DMS 273 treated with DMSO at 0.1 percent for 48 hours (cell line): ENCODE measurements around the gene PCSK6.
"Not testable (repeated sequence)": the region's sequence is repeated elsewhere in the genome, so short reads cannot be mapped to it uniquely, and the experiment has no call there.

ENCODE experiments used
- DNase-seq: peaks from one replicate; lab custom pipeline; 2025; lab: John Stamatoyannopoulos, UW

PCSK6 gene

GRCh38 chr15:101461097-101461496 lies 28.4 kb downstream of the PCSK6 start:
- no peak for DNase-seq

DNA sequence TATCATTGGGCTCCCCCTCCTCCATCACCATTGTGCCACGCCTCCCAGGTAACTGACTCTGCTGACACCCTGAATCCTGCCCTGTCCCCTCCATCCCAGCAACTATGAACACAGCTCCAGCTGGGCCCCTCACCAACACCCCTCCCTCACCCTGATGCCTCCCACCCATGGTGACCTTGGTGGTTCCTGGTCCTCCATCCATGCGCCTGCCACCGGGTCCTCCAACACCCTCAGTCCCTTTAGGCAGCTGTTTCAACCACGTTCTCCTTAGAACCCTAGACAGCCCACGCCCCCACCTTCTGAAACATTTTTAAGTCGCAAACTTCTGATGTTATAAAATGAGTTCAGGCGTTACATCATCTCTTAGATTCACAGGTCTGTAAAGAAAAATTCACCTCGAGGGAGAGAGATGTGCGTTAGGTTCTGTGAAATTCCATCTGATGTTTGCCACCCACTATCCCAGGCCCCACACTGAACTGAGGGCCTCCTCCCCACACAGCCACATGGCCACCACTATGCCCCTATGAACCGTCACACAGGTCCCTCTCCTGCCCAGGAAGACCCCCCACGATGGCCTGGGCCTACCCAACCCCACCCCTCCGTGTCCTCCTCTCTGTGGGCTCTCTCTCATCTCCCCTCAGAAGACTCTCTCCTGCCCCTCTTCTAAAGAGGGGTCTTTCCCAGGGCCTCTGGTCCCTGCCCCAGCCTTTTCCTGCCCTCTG lies 29.8 kb downstream of the PCSK6 start:
- no peak for DNase-seq

DNA sequence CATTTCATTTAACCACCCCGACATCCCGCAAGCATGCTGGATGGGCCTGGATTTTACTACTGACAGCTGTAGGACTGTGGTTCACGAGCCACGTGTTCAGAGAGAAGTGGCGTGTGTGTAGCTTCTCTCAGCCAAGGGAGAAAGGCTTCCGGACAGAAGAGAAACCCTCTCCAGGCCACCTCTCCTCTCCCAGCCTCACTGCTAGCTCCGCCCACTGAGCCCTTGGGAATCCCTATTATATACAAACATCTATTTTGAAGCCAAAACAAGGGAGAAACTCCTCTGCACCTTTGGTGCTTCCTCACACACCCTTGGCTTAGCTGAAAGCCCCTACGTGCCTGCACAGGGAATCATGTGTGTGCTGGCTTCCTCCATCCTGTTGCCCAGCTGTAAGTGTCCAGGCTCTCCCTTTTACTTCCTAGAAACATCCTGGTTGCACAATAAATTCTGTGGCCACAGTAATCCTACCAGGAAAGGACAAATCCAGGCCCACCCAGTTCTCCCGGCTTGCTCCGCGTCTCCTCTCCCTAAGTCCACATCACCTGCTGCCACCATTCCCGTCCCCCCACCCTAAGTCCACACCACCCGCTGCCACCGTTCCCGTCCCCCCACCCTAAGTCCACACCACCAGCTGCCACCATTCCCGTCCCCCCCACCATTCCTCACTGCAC lies 30.5 kb downstream of the PCSK6 start:
- DNase-seq, result no peak

DNA sequence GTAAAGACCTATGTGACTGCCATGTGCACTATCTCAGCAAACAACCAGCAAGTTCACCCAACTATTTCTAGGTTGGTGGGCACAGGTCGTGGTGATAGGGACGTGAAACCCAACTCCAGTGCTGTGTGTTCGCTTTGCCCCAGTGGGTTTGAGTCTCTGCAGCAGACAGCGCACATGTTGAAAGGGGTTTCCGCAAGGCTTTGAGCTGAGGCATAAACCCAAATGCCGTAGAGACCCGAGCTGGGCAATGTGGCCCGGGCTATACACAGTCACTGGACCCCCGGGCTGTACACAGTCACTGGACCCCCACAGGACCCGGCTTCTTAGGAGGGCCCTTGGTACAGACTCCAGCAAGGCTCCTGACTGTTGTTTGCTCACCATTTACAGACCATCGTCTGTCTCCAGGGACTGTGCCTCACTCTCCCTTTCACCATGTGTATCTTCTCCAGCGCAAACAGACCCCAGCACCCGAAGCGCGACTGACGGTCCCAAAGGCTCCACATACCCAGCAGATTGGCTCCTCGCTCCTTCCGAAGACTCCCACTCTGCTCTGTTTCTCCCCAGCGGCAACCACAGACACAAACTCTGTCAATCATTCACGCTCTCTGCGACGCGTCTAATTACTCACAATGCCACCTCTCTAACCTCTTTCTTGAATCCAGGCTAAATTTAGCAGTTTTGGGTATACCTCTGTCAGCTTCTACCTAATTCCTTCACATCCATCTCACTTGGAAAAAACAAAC lies 31.2 kb downstream of the PCSK6 start:
- peak; percentile 44 for DNase-seq

- DNase-seq, result peak; percentile 75
These were observed 31.8 kb downstream of the PCSK6 start for GRCh38 chr15:101457696-101458095.

- DNase-seq, result no peak
These were observed 33.3 kb downstream of the PCSK6 start for GRCh38 chr15:101456057-101456739.

- no peak for DNase-seq
These were observed 34.0 kb downstream of the PCSK6 start for GRCh38 chr15:101455291-101456025.

DNA sequence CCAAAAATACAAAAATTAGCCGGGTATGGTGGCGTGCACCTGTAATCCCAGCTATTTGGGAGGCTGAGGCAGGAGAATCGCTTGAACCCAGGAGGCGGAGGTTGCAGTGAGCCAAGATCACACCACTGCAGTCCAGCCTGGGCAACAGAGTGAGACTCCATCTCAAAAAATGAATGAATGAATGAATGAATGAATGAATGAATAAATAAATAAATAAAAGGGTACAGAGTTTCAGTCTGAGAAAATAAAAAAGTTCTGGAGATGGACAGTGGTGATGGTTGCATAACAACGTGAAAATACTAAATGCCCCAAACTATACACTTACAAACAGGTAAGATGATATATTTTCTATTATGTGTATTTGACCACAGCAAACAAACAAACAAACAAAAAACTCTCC lies 34.7 kb downstream of the PCSK6 start:
- DNase-seq, result not testable (repeated sequence)

DNA sequence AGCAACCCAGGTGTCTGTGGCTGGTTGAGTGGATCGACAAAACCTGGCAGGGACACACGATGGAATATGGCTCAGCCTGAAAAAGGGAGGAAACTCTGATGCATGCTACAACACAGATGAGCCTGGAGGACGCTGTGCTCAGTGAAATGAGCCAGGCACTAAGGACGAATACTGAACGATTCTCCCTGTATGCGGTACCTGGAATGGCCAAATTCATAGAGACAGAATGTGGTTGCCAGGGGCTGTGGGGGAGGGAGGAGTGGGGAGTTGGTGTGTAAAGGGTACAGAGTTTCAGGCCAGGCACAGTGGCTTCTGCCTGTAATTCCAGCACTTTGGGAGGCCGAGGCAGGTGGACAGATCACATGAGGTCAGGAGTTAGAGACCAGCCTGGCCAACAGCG lies 35.1 kb downstream of the PCSK6 start:
- DNase-seq, result no peak

- DNase-seq, result no peak
These were observed 36.1 kb downstream of the PCSK6 start for GRCh38 chr15:101453123-101454120.

GRCh38 chr15:101452572-101452971 lies 36.9 kb downstream of the PCSK6 start:
- DNase-seq, result no peak

DNA sequence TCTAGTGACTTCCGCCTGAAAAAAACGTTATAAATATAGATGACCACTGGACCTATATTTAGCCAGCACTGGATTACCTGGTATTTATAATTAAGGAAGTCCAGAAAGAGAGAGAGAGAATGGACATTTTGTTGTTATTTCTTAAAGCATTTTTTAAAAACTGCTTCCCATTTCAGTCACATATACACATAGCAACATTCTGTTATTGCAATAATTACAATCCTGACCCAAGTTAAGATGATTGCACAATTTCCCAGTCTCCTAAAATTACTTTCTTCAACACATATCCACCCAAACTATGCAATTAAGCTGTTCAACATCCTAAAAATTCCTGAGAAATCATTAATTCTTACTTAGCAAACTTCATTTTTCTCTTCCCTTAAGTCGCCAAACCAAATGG lies 37.7 kb downstream of the PCSK6 start:
- no peak for DNase-seq

DNA sequence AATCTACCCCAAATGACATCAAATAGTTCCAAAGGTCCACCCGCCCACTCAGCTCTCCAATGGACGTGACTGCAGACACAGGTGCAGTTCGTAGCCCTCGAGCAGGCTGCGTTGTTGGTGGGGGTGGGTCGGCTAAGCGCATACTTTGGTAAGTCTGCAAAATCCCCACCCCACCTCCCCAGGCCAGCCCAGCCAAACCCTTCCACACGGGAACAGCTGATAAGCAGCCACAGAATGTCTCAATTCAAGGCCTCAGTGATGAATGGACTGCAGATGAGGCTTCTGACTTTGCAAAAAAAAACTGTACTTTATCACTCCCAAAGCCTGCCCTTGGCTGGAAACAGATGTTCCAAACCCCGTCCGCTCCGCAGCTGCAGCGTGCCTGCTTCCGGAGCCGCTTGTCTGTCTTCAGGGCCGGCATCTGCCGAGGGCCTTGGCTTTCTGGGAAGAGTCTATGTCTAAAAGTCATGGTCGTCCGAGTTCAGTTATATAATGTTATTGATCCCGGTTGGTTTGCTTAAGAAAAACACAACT lies 38.2 kb downstream of the PCSK6 start:
- DNase-seq, result peak; percentile 7

- DNase-seq, result no peak
These were observed 38.9 kb downstream of the PCSK6 start for GRCh38 chr15:101450403-101451265.

- no peak for DNase-seq
These were observed 39.8 kb downstream of the PCSK6 start for GRCh38 chr15:101449471-101450402.

DNA sequence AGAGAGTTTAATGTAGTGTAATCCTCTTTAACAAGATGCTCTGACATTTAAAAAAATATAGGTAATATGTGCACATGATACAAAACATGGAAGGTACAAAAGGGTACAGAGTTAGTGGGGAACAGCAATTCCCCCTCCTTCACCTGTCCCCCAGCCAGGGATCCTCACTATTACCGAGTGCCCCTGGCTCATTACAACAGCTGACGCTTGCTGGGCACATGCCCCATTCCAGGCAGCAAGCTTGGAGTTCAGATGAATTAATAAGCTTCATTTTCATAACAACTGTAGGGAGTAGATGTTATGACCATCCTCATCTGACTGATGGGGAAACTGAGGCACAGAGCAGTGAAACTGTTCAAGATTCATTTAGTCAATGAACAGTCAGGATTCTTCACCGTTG lies 41.2 kb downstream of the PCSK6 start:
- no peak for DNase-seq

- DNase-seq, result no peak
These were observed 41.9 kb downstream of the PCSK6 start for GRCh38 chr15:101447561-101448071.

- DNase-seq, result no peak
These were observed 42.4 kb downstream of the PCSK6 start for GRCh38 chr15:101447168-101447533.
